HG03460 (cell line): ENCODE data around the gene SEMA3C.

Experiments
- ATAC-seq: cut with Tn5 transposase; IDR thresholded peaks from one replicate; pipeline ENCODE4 v1.9.1; 2021; ENCODE audit not compliant: unreplicated experiment

SEMA3C gene

GRCh38 chr7:80829527-80829926, 89.3 kb downstream of the SEMA3C start:
- ATAC-seq = no peak

- no peak for ATAC-seq
Observed at GRCh38 chr7:80827239-80827633, 91.6 kb downstream of the SEMA3C start.

GRCh38 chr7:80826520-80827238, 92.2 kb downstream of the SEMA3C start:
- no peak for ATAC-seq

GRCh38 chr7:80825499-80825898, 93.4 kb downstream of the SEMA3C start:
- ATAC-seq = no peak

GRCh38 chr7:80824253-80824652, 94.6 kb downstream of the SEMA3C start:
- no peak for ATAC-seq

- ATAC-seq = no peak
Observed at GRCh38 chr7:80823057-80823456, 95.8 kb downstream of the SEMA3C start.

GRCh38 chr7:80821771-80822319, 97.0 kb downstream of the SEMA3C start:
- ATAC-seq = no peak

GRCh38 chr7:80819503-80819902, 99.3 kb downstream of the SEMA3C start:
- ATAC-seq = no peak

- no peak for ATAC-seq
Observed at GRCh38 chr7:80818181-80818580, 100.7 kb downstream of the SEMA3C start.

GRCh38 chr7:80816806-80817205, 102.0 kb downstream of the SEMA3C start:
- ATAC-seq = no peak

GRCh38 chr7:80815733-80816132, 103.1 kb downstream of the SEMA3C start:
- ATAC-seq = no peak

- no peak for ATAC-seq
Observed at GRCh38 chr7:80809545-80809944, 109.3 kb downstream of the SEMA3C start.

GRCh38 chr7:80807166-80807900, 111.5 kb downstream of the SEMA3C start:
- no peak for ATAC-seq

GRCh38 chr7:80806663-80807062, 112.2 kb downstream of the SEMA3C start:
- no peak for ATAC-seq

GRCh38 chr7:80804589-80804988, 114.3 kb downstream of the SEMA3C start:
- no peak for ATAC-seq

GRCh38 chr7:80802527-80802926, 116.3 kb downstream of the SEMA3C start:
- no peak for ATAC-seq

- ATAC-seq = no peak
Observed at GRCh38 chr7:80794631-80795573, 123.9 kb downstream of the SEMA3C start.

- ATAC-seq = no peak
Observed at GRCh38 chr7:80791509-80791929, 127.3 kb downstream of the SEMA3C start.

- ATAC-seq = no peak
Observed at GRCh38 chr7:80790877-80791276, 128.0 kb downstream of the SEMA3C start.

- ATAC-seq = no peak
Observed at GRCh38 chr7:80787721-80788120, 131.1 kb downstream of the SEMA3C start.

- ATAC-seq = no peak
Observed at GRCh38 chr7:80785961-80786536, 132.8 kb downstream of the SEMA3C start.
